DOHH2 (cell line): ENCODE results near the gene INPP4B.

Experiments
- H3F3A ChIP-seq: fragments of 200-600 bp; sonication (generic), shearing (Covaris generic); 2 replicates; pipeline ENCODE4 v1.6.0; 2016; ENCODE audit warnings: antibody characterized with exemption, mild to moderate bottlenecking; ENCODE audit not compliant: control insufficient read depth, insufficient read depth
- H3K27ac ChIP-seq: fragments of 200-600 bp; sonication (generic); 2 replicates; pipeline ENCODE4 v1.5.1; 2014; ENCODE audit warnings: low read depth, mild to moderate bottlenecking, low read length, moderate library complexity
- H3K27me3 ChIP-seq: fragments of 200-600 bp; sonication (generic); 2 replicates; pipeline ENCODE4 v1.6.1; 2014; ENCODE audit warnings: mild to moderate bottlenecking, low read length, mixed read lengths; ENCODE audit not compliant: control insufficient read depth
- H3K36me3 ChIP-seq: fragments of 200-600 bp; sonication (generic); 2 replicates; pipeline ENCODE4 v1.6.1; 2014; ENCODE audit warnings: mild to moderate bottlenecking, low read length, moderate library complexity, mixed read lengths; ENCODE audit not compliant: control insufficient read depth
- H3K4me1 ChIP-seq: fragments of 200-600 bp; sonication (generic); 2 replicates; pipeline ENCODE4 v1.6.1; 2014; ENCODE audit warnings: mild to moderate bottlenecking, low read length, mixed read lengths; ENCODE audit not compliant: control insufficient read depth
- H3K4me2 ChIP-seq: fragments of 200-600 bp; sonication (generic); 2 replicates; pipeline ENCODE4 v1.6.0; 2014; ENCODE audit warnings: mild to moderate bottlenecking, low read length, moderate library complexity
- H3K4me3 ChIP-seq: fragments of 200-600 bp; sonication (generic); 2 replicates; pipeline ENCODE4 v1.5.1; 2014; ENCODE audit warnings: mild to moderate bottlenecking, low read length, mixed read lengths
- H3K79me2 ChIP-seq: fragments of 200-600 bp; sonication (generic); 2 replicates; pipeline ENCODE4 v1.6.1; 2014; ENCODE audit warnings: mild to moderate bottlenecking, low read length, mixed read lengths; ENCODE audit not compliant: control insufficient read depth
- H3K9me2 ChIP-seq: fragments of 200-600 bp; sonication (generic); replicated peaks from 2 replicates; pipeline ENCODE4 v1.6.1; 2014; ENCODE audit warnings: mild to moderate bottlenecking, low read length, mixed read lengths; ENCODE audit not compliant: control insufficient read depth
- H3K9me3 ChIP-seq: fragments of 200-600 bp; sonication (generic); 2 replicates; pipeline ENCODE4 v1.6.1; 2014; ENCODE audit warnings: antibody characterized with exemption, low read length, mixed read lengths; ENCODE audit not compliant: control insufficient read depth, insufficient read depth
- H4K20me1 ChIP-seq: fragments of 200-600 bp; sonication (generic); 2 replicates; pipeline ENCODE4 v1.6.0; 2014; ENCODE audit warnings: low read depth, mild to moderate bottlenecking, antibody characterized with exemption, low read length, moderate library complexity; ENCODE audit not compliant: control insufficient read depth, insufficient read depth
- CTCF ChIP-seq: fragments of 200-600 bp; sonication (generic); IDR thresholded peaks from one replicate; pipeline ENCODE4 v1.5.1; 2014; ENCODE audit warnings: antibody characterized with exemption, mild to moderate bottlenecking, low read depth, low read length; ENCODE audit not compliant: poor library complexity, severe bottlenecking
- EZH2phosphoT487 ChIP-seq: fragments of 200-600 bp; sonication (generic); IDR thresholded peaks from 2 replicates; pipeline ENCODE4 v1.6.1; 2017; ENCODE audit warnings: borderline replicate concordance, mild to moderate bottlenecking, antibody characterized with exemption, low read length, moderate library complexity, mixed read lengths

Gene INPP4B

GRCh38 chr4:142408003-142408441 lies 438.1 kb downstream of the INPP4B start:
- no peaks in the 10 kb centered on the region for H3F3A ChIP-seq

DNA sequence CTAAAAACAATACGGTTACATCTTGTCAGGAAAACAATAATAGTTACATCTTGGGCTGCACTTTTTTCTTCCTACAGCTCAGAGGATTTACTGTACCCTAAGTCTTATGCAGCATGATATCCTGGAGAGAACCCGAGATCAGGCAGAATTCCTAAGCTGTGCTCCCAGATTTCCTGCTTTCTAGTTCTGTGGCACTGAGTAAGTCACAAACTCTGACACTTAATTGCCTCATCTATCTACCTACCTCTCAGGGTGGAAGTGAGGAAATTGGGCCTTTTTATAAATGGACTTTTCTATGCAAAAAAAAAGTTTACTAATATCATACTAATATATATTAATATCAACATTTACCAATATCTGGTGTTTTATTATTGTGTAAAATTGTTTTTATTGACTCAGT lies 438.5 kb downstream of the INPP4B start:
- Histone ChIP-seq H3K27me3 (no peaks in the 10 kb centered on the region), H3K9me3 (no peaks in the 10 kb centered on the region), H3K4me2 (no peak overlapping the region), H3K27ac (no peak overlapping the region), H3K4me3 (no peak overlapping the region), H3F3A (no peaks in the 10 kb centered on the region), H3K79me2 (no peaks in the 10 kb centered on the region), H3K9me2 (no peaks in the 10 kb centered on the region), H3K4me1 (peaks cover 7% of the 10 kb centered on the region), H4K20me1 (no peaks in the 10 kb centered on the region), H3K36me3 (no peaks in the 10 kb centered on the region)
- no peak for TF ChIP-seq EZH2phosphoT487
- TF ChIP-seq CTCF: no peak

More at GRCh38 chr4:142408003-142408441, 438.1 kb downstream of the INPP4B start:
- no peak overlapping the region for H3K4me3 ChIP-seq
- H3K9me3 ChIP-seq: no peaks in the 10 kb centered on the region
- H3K36me3 ChIP-seq: no peaks in the 10 kb centered on the region
- no peaks in the 10 kb centered on the region for H3K27me3 ChIP-seq
- H3K4me2 ChIP-seq: no peak overlapping the region
- peaks cover 7% of the 10 kb centered on the region for H3K4me1 ChIP-seq
- H3K27ac ChIP-seq: no peak overlapping the region
- no peaks in the 10 kb centered on the region for H3K9me2 ChIP-seq
- no peaks in the 10 kb centered on the region for H3K79me2 ChIP-seq
- TF ChIP-seq EZH2phosphoT487 (no peak), CTCF (no peak)
- H4K20me1 ChIP-seq: no peaks in the 10 kb centered on the region

DNA sequence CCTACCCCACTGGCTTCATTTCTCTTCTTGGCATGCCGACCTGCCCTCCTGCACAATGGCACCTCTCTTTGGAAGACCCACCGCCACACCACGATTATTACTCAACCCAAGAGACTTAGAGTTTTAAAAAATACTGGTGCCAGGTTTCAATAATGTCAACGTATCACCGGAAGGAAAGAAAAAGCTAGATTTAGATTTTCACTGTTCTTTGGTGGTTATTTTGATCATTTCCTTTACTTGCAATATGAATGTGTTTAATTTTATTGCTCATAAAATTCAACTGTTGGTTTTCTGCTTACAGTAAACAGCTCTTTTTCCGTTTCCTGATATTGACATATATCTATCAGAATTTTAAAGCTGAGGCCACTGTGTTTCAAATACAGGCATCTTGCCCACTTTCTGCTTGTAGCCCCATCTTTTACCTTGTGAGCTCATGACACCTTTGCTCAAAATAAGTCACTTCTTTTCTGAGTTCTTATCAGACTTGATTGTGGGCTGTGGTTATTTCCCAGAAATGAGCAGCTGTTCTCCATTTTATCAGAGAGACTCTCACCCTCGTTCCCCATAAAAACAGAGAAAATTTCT lies 439.1 kb downstream of the INPP4B start:
- TF ChIP-seq EZH2phosphoT487 (no peak), CTCF (no peak)
- Histone ChIP-seq H3K4me2 (no peak overlapping the region), H3K4me3 (no peak overlapping the region), H3F3A (no peaks in the 10 kb centered on the region), H3K79me2 (no peaks in the 10 kb centered on the region), H3K27ac (no peak overlapping the region), H3K4me1 (peaks cover 7% of the 10 kb centered on the region), H3K27me3 (no peaks in the 10 kb centered on the region), H4K20me1 (no peaks in the 10 kb centered on the region), H3K9me3 (no peaks in the 10 kb centered on the region), H3K36me3 (no peaks in the 10 kb centered on the region), H3K9me2 (no peaks in the 10 kb centered on the region)
